ENCODE data around the gene CALML4. TPM values are rescaled to one million over a fixed set of nuclear protein-coding genes. Genes with fewer than 3 reads are reported as not detected.

Gene CALML4
- total and polyA plus RNA-seq, 2 experiments from 2014 or later, result 13.4 to 16.2 TPM

- Histone ChIP-seq H3K27ac (ENCODE audit: low read depth) (no peak overlapping the region), H3K27me3 (ENCODE audit: insufficient read depth) (no peaks in the 10 kb centered on the region), H3K36me3 (ENCODE audit: insufficient read depth) (no peaks in the 10 kb centered on the region), H3K9me2 (ENCODE audit: insufficient read depth) (no peaks in the 10 kb centered on the region), H2AFZ (no peak overlapping the region), H3K4me1 (ENCODE audit: insufficient read depth) (peaks cover 29% of the 10 kb centered on the region), H3K79me2 (replicated peaks; ENCODE audit: insufficient read depth) (peaks cover 26% of the 10 kb centered on the region), H3K4me2 (no peak overlapping the region), H4K20me1 (replicated peaks; ENCODE audit: insufficient read depth) (peaks cover 18% of the 10 kb centered on the region), H3F3A (replicated peaks; ENCODE audit: low read depth) (peaks cover 15% of the 10 kb centered on the region), H3K4me3 (no peak overlapping the region)
- H3K9me3 Mint-ChIP-seq, result no peaks in the 10 kb centered on the region
- peaks cover 12% of the 10 kb centered on the region for H3K36me3 Mint-ChIP-seq (ENCODE audit: low read depth)
- H3K27ac Mint-ChIP-seq, result no peak overlapping the region
- peaks cover 24% of the 10 kb centered on the region for H3K27me3 Mint-ChIP-seq (ENCODE audit: insufficient read depth, low read depth, poor library complexity)
- H3K4me3 Mint-ChIP-seq, result no peak overlapping the region
- TF ChIP-seq ZNF114 (CRISPR knock-in tag; IDR thresholded peaks at IDR 0.05) (no peak), JUNB (IDR thresholded peaks at IDR 0.05; ENCODE audit: unreplicated experiment) (no peak), ETS1 (IDR thresholded peaks at IDR 0.05) (no peak), NANOG (IDR thresholded peaks at IDR 0.05; ENCODE audit: borderline replicate concordance) (no peak), POLR2AphosphoS5 (IDR thresholded peaks at IDR 0.05; ENCODE audit: low read depth) (no peak), EZH2 (IDR thresholded peaks at IDR 0.05; ENCODE audit: low read depth, unreplicated experiment) (no peak), STAT1 (IDR thresholded peaks at IDR 0.05; ENCODE audit: unreplicated experiment) (no peak), CREB1 (CRISPR knock-in tag; IDR thresholded peaks at IDR 0.05; ENCODE audit: low read depth) (no peak), EZH2phosphoT487 (IDR thresholded peaks at IDR 0.05; ENCODE audit: unreplicated experiment) (no peak), ZNF331 (CRISPR knock-in tag; IDR thresholded peaks at IDR 0.05; ENCODE audit: low read depth) (no peak)
- TF ChIP-seq, protein P1, sequence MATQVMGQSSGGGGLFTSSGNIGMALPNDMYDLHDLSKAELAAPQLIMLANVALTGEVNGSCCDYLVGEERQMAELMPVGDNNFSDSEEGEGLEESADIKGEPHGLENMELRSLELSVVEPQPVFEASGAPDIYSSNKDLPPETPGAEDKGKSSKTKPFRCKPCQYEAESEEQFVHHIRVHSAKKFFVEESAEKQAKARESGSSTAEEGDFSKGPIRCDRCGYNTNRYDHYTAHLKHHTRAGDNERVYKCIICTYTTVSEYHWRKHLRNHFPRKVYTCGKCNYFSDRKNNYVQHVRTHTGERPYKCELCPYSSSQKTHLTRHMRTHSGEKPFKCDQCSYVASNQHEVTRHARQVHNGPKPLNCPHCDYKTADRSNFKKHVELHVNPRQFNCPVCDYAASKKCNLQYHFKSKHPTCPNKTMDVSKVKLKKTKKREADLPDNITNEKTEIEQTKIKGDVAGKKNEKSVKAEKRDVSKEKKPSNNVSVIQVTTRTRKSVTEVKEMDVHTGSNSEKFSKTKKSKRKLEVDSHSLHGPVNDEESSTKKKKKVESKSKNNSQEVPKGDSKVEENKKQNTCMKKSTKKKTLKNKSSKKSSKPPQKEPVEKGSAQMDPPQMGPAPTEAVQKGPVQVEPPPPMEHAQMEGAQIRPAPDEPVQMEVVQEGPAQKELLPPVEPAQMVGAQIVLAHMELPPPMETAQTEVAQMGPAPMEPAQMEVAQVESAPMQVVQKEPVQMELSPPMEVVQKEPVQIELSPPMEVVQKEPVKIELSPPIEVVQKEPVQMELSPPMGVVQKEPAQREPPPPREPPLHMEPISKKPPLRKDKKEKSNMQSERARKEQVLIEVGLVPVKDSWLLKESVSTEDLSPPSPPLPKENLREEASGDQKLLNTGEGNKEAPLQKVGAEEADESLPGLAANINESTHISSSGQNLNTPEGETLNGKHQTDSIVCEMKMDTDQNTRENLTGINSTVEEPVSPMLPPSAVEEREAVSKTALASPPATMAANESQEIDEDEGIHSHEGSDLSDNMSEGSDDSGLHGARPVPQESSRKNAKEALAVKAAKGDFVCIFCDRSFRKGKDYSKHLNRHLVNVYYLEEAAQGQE (IDR thresholded peaks at IDR 0.05; ENCODE audit: unreplicated experiment), result no peak
- TF ChIP-seq, protein P2, sequence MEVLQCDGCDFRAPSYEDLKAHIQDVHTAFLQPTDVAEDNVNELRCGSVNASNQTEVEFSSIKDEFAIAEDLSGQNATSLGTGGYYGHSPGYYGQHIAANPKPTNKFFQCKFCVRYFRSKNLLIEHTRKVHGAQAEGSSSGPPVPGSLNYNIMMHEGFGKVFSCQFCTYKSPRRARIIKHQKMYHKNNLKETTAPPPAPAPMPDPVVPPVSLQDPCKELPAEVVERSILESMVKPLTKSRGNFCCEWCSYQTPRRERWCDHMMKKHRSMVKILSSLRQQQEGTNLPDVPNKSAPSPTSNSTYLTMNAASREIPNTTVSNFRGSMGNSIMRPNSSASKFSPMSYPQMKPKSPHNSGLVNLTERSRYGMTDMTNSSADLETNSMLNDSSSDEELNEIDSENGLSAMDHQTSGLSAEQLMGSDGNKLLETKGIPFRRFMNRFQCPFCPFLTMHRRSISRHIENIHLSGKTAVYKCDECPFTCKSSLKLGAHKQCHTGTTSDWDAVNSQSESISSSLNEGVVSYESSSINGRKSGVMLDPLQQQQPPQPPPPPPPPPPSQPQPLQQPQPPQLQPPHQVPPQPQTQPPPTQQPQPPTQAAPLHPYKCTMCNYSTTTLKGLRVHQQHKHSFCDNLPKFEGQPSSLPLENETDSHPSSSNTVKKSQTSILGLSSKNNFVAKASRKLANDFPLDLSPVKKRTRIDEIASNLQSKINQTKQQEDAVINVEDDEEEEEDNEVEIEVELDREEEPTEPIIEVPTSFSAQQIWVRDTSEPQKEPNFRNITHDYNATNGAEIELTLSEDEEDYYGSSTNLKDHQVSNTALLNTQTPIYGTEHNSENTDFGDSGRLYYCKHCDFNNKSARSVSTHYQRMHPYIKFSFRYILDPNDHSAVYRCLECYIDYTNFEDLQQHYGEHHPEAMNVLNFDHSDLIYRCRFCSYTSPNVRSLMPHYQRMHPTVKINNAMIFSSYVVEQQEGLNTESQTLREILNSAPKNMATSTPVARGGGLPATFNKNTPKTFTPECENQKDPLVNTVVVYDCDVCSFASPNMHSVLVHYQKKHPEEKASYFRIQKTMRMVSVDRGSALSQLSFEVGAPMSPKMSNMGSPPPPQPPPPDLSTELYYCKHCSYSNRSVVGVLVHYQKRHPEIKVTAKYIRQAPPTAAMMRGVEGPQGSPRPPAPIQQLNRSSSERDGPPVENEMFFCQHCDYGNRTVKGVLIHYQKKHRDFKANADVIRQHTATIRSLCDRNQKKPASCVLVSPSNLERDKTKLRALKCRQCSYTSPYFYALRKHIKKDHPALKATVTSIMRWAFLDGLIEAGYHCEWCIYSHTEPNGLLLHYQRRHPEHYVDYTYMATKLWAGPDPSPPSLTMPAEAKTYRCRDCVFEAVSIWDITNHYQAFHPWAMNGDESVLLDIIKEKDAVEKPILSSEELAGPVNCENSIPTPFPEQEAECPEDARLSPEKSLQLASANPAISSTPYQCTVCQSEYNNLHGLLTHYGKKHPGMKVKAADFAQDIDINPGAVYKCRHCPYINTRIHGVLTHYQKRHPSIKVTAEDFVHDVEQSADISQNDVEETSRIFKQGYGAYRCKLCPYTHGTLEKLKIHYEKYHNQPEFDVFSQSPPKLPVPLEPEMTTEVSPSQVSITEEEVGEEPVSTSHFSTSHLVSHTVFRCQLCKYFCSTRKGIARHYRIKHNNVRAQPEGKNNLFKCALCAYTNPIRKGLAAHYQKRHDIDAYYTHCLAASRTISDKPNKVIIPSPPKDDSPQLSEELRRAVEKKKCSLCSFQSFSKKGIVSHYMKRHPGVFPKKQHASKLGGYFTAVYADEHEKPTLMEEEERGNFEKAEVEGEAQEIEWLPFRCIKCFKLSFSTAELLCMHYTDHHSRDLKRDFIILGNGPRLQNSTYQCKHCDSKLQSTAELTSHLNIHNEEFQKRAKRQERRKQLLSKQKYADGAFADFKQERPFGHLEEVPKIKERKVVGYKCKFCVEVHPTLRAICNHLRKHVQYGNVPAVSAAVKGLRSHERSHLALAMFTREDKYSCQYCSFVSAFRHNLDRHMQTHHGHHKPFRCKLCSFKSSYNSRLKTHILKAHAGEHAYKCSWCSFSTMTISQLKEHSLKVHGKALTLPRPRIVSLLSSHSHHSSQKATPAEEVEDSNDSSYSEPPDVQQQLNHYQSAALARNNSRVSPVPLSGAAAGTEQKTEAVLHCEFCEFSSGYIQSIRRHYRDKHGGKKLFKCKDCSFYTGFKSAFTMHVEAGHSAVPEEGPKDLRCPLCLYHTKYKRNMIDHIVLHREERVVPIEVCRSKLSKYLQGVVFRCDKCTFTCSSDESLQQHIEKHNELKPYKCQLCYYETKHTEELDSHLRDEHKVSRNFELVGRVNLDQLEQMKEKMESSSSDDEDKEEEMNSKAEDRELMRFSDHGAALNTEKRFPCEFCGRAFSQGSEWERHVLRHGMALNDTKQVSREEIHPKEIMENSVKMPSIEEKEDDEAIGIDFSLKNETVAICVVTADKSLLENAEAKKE (CRISPR knock-in tag; IDR thresholded peaks at IDR 0.05), result no peak
- TF ChIP-seq, protein P3, sequence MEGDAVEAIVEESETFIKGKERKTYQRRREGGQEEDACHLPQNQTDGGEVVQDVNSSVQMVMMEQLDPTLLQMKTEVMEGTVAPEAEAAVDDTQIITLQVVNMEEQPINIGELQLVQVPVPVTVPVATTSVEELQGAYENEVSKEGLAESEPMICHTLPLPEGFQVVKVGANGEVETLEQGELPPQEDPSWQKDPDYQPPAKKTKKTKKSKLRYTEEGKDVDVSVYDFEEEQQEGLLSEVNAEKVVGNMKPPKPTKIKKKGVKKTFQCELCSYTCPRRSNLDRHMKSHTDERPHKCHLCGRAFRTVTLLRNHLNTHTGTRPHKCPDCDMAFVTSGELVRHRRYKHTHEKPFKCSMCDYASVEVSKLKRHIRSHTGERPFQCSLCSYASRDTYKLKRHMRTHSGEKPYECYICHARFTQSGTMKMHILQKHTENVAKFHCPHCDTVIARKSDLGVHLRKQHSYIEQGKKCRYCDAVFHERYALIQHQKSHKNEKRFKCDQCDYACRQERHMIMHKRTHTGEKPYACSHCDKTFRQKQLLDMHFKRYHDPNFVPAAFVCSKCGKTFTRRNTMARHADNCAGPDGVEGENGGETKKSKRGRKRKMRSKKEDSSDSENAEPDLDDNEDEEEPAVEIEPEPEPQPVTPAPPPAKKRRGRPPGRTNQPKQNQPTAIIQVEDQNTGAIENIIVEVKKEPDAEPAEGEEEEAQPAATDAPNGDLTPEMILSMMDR (conservative IDR thresholded peaks at IDR 0.05; ENCODE audit: low read depth in 2 of 2), result no peak
- ATAC-seq (no peak), DNase-seq (ENCODE audit: low spot score) (no peak)
- H3K4me1 Mint-ChIP-seq, result peaks cover 57% of the 10 kb centered on the region
These were observed 3.6 kb upstream of the CALML4 start for GRCh38 chr15:68208636-68209240.
